ENCODE results near the gene PSME4. TPM values are rescaled to one million over a fixed set of nuclear protein-coding genes. Genes with fewer than 3 reads are reported as not detected.
"Not testable (repeated sequence)": the region's sequence is repeated elsewhere in the genome, so short reads cannot be mapped to it uniquely, and the experiment has no call there.

PSME4 gene
- total and polyA plus RNA-seq, 7 donors = 55.2 to 189 (median 113) TPM

- Histone ChIP-seq H3K27ac (no peak overlapping the region), H3K36me3 (ENCODE audit: insufficient read depth in 1 of 2, low read depth in 1 of 2) (no peaks in the 10 kb centered on the region)
- no peak for ATAC-seq
Observed at GRCh38 chr2:53826030-53826410, 144.8 kb downstream of the PSME4 start.

GRCh38 chr2:53823639-53824038, 147.2 kb downstream of the PSME4 start:
- H3K9me3 ChIP-seq; H3K27me3 ChIP-seq (ENCODE audit: insufficient read depth in 3 of 3, low read length in 2 of 3); DNase-seq; ATAC-seq; intact Hi-C loops (cut with DNase I); H3K27ac ChIP-seq; H3K4me3 ChIP-seq: not testable (repeated sequence)
- Histone ChIP-seq H3K36me3 (ENCODE audit: insufficient read depth in 1 of 2, low read depth in 1 of 2) (peaks cover 0 to 19% of the 10 kb centered on the region in 2 donors), H3K4me1 (peaks cover 10% of the 10 kb centered on the region)
- WGBS, 3 donors = 89 to 90% (median 89%) methylated on average over 9 of the region's 9 CpGs

More at GRCh38 chr2:53826030-53826410, 144.8 kb downstream of the PSME4 start:
- Histone ChIP-seq H3K27me3 (ENCODE audit: insufficient read depth in 3 of 3, low read length in 2 of 3) (no peaks in the 10 kb centered on the region), H3K9me3 (no peaks in the 10 kb centered on the region), H3K4me1 (peaks cover 10% of the 10 kb centered on the region), H3K4me3 (no peak overlapping the region)
- WGBS, 3 donors = 45 to 64% (median 51%) methylated on average over 1 of the region's 1 CpG
- TF ChIP-seq CTCF (IDR thresholded peaks at IDR 0.05) = no peak
- no peak for DNase-seq
- intact Hi-C loops (cut with DNase I) = no loop called here

GRCh38 chr2:53821810-53822209, 149.0 kb downstream of the PSME4 start:
- H3K36me3 ChIP-seq (ENCODE audit: insufficient read depth in 1 of 2, low read depth in 1 of 2) = peaks cover 0 to 37% of the 10 kb centered on the region in 2 donors
- 84 to 89% (median 85%) methylated on average over 6 of the region's 6 CpGs for WGBS, 3 donors
- H3K4me1 ChIP-seq = peaks cover 2% of the 10 kb centered on the region
- no peaks in the 10 kb centered on the region for H3K9me3 ChIP-seq
- TF ChIP-seq CTCF (IDR thresholded peaks at IDR 0.05) = no peak
- no peak for ATAC-seq
- intact Hi-C loops (cut with DNase I) = no loop called here
- H3K4me3 ChIP-seq = no peak overlapping the region
- no peak overlapping the region for H3K27ac ChIP-seq
- no peaks in the 10 kb centered on the region for H3K27me3 ChIP-seq (ENCODE audit: insufficient read depth in 3 of 3, low read length in 2 of 3)
- DNase-seq = no peak

- intact Hi-C loops (cut with DNase I) = no loop called here
Observed at GRCh38 chr2:53820711-53821110, 150.1 kb downstream of the PSME4 start.

GRCh38 chr2:53820048-53820447, 150.7 kb downstream of the PSME4 start:
- TF ChIP-seq CTCF (IDR thresholded peaks at IDR 0.05) = no peak
- H3K4me3 ChIP-seq = no peak overlapping the region
- H3K27me3 ChIP-seq (ENCODE audit: insufficient read depth in 3 of 3, low read length in 2 of 3) = no peaks in the 10 kb centered on the region
- H3K36me3 ChIP-seq (ENCODE audit: insufficient read depth in 1 of 2, low read depth in 1 of 2) = peaks cover 0 to 53% of the 10 kb centered on the region in 2 donors
- no peaks in the 10 kb centered on the region for H3K9me3 ChIP-seq
- intact Hi-C loops (cut with DNase I) = no loop called here
- WGBS, 3 donors = 89 to 92% (median 91%) methylated on average over 9 of the region's 9 CpGs
- ATAC-seq (no peak), DNase-seq (no peak)
- H3K4me1 ChIP-seq = no peaks in the 10 kb centered on the region
- no peak overlapping the region for H3K27ac ChIP-seq

More at GRCh38 chr2:53820711-53821110, 150.1 kb downstream of the PSME4 start:
- H3K9me3 ChIP-seq = no peaks in the 10 kb centered on the region
- no peaks in the 10 kb centered on the region for H3K4me1 ChIP-seq
- TF ChIP-seq CTCF (IDR thresholded peaks at IDR 0.05) = no peak
- WGBS, 3 donors = 90 to 96% (median 91%) methylated on average over 4 of the region's 4 CpGs
- peaks cover 0 to 46% of the 10 kb centered on the region in 2 donors for H3K36me3 ChIP-seq (ENCODE audit: insufficient read depth in 1 of 2, low read depth in 1 of 2)
- DNase-seq (no peak), ATAC-seq (no peak)
- H3K27me3 ChIP-seq (ENCODE audit: insufficient read depth in 3 of 3, low read length in 2 of 3) = no peaks in the 10 kb centered on the region
- H3K27ac ChIP-seq = no peak overlapping the region
- no peak overlapping the region for H3K4me3 ChIP-seq

All from psoas muscle (tissue), 8 donors.